Coronary artery (tissue), 2 donors: ENCODE data around the gene TBC1D1.

Experiments used
- DNase-seq: peaks from one replicate; pipeline ENCODE4 v3.0.0-alpha.2; 2017; ENCODE audit warnings: low spot score
- H3K27ac ChIP-seq, 2 donors: fragments of 200-600 bp; sonication (generic); one replicate each; pipeline ENCODE4 v1.5.1; 2016 to 2019
- H3K4me3 ChIP-seq: fragments of 200-600 bp; sonication (generic); 2 replicates; pipeline ENCODE4 v1.5.1; 2016; ENCODE audit warnings: mild to moderate bottlenecking, moderate library complexity
- TF ChIP-seq, protein P1 (sequence below): fragments of 200-600 bp; sonication (generic); IDR thresholded peaks from one replicate; pipeline ENCODE4 v1.5.1; 2019; ENCODE audit warnings: antibody characterized with exemption

The TBC1D1 gene

DNA sequence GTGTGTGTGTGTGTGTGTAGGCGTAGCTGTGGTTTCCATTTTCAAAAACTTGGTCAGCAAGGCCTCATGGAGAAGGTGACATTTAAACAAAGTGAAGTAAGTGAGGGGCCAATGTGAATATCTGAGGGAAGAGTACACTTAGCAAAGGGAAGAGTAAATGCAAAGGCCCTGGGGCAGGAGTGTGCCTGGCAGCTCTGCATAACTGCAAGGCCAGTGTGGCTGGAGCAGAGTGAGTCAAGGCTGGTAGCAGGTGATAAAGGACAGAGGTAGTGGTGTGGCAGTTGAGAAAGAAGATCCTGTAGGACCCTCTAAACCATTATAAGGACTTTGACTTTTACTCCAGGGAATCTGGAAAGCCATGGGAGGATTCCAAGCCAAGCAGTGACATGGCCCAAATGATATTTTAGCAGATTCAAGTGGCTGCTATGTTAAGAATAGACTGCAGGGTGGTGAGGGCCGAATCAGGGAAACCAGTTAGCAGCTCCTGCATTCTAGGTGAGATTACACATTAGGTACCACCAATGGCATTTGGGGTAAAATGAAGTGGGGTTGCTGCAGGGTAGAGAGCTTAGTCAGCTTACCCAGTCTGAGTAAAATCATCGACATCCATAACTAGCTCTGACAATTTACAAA lies 5.9 kb upstream of the TBC1D1 start:
- no peak for DNase-seq
- TF ChIP-seq, protein P1, sequence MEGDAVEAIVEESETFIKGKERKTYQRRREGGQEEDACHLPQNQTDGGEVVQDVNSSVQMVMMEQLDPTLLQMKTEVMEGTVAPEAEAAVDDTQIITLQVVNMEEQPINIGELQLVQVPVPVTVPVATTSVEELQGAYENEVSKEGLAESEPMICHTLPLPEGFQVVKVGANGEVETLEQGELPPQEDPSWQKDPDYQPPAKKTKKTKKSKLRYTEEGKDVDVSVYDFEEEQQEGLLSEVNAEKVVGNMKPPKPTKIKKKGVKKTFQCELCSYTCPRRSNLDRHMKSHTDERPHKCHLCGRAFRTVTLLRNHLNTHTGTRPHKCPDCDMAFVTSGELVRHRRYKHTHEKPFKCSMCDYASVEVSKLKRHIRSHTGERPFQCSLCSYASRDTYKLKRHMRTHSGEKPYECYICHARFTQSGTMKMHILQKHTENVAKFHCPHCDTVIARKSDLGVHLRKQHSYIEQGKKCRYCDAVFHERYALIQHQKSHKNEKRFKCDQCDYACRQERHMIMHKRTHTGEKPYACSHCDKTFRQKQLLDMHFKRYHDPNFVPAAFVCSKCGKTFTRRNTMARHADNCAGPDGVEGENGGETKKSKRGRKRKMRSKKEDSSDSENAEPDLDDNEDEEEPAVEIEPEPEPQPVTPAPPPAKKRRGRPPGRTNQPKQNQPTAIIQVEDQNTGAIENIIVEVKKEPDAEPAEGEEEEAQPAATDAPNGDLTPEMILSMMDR, result no peak
- Histone ChIP-seq H3K4me3 (peak overlapping the region; percentile 21), H3K27ac (peak overlapping the region; percentile 81 to 88)

DNA sequence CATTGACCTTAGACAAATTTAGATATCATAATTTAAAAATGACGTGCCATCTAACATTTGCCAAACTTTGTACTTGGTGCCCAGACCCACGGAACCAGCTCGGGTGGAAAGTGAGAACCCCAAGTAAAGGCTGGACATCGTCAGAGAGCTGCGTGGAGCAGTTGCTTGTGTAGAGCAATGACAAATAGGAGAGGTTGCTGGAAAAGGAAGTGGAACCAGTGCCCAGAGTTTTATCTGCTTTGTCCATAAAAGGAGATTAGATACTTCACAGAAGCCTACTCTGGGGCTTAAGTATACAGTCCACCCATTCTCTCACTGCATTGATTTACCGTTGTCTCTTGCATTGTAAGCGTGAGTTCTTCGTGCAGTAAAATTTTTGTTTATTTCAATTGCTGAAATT lies 5.4 kb upstream of the TBC1D1 start:
- DNase-seq, result no peak
- TF ChIP-seq, protein P1, result no peak
- peak overlapping the region; percentile 81 to 88 for H3K27ac ChIP-seq
- peak overlapping the region; percentile 21 for H3K4me3 ChIP-seq

DNA sequence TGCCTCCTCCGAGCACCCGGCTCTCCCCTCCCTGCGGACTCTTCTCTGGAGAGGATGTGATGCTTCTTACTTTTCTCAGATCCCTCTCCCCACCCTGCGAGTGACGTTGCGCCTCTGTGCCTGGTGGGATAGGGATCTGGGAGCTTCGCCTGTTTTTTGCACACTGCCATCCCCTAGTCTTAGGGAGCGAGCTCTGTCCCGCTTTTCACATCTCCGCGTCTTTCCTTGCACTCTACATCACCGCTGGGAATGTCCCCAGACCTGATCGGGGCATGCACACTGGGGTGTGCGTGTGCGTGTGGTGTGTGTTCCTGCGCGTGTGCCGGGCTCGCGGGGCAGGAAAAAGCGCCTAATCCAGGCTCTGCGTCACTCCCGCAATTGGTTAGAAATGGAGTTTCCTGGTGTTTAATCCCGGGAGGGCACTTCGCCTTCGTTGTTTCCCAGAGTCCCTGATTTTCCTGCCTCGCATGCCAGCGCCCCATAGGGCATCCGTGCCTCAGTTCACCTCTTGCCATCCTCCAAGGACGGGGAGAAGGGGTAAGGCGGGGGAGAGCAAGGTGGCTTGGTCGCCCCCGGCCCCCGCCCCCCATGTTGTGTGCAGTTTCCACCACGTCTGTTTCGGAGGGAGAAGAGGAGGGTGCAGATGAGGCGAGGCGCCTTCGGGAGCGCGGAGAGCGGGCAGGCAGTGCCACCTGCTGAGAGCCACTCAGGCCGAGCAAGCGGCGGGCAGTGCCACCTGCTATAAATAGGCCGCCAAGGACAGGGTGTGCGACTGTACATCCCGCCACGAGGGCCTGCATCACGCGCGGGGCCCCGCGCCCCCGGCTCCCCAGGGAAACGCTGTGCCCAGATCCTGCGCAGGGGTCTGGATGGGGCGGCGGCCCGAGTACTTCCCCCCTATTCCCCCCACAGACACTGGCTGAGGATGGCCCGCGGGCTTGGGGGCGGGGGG lies 759 bp upstream of the TBC1D1 start:
- peak overlapping the region; percentile 98 to 99 for H3K27ac ChIP-seq
- TF ChIP-seq, protein P1, result peak; percentile 37
- peak; percentile 90 for DNase-seq
- peak overlapping the region; percentile 96 for H3K4me3 ChIP-seq

DNA sequence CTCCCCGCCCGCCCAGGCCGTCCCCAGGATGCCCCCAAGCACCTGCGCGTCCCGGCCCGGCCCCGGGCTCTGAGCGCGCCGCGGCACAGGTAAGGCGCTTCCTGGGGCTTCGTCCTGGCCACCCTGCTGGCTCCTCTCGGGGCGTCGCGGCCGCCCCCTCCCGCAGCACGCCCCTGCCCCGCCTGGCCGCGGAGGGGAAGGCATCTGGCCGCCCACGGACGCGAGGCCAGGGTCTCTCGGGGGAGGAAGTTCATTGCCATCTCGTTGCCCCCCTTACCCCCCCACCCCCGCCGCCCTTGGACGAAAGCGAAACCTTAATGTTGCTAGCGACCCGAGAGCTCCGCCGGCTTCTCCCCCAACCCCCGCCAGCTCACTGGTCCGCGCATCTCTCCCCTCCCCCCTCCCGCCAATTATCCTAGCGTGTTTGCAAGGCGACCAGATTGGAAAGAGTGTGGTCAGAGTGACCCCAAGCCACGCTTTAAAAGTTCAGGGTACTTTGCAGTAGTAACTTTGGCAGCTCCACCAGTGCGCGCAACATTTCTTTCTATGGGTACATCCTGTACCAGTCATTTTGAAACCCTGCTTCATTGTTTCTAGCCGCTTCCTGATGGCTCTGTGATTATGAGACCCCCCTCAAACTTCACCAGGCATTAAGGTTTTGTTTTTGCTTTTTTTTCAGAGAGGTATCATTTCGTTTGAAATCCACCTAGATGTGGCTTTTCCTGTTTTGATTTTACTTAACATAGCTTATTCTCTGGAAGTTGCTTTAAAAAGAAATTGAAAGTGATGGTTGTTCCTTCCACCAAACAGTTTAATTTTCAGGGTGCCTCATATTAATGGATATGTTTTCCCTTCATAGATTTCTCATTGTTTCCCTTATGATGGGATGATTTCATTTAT lies 626 bp downstream of the TBC1D1 start:
- Histone ChIP-seq H3K27ac (peak overlapping the region; percentile 98 to 99), H3K4me3 (peak overlapping the region; percentile 96)
- TF ChIP-seq, protein P1, result no peak
- peak; percentile 78 for DNase-seq

DNA sequence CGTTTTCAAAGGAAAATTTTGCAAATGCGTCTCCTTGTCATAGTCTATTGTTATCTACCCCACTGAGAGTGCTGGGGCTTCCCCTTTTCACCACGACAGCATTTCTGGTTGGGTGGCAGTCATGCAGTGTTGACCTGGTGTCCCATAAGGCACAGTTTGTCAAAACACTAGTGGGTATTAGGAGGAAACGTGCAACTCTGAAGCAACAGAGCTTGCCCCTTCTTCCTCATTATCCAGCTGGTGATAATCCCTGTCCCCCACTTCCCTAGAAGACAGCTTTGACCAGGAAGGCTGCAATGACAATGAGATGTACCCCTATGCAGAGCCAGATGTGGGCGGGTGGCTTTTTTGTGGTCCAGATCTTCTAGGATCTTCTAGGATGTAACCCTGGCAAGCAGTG lies 1.8 kb downstream of the TBC1D1 start:
- Histone ChIP-seq H3K27ac (peak overlapping the region; percentile 98 to 99), H3K4me3 (peak overlapping the region; percentile 96)
- DNase-seq, result no peak
- TF ChIP-seq, protein P1, result no peak

DNA sequence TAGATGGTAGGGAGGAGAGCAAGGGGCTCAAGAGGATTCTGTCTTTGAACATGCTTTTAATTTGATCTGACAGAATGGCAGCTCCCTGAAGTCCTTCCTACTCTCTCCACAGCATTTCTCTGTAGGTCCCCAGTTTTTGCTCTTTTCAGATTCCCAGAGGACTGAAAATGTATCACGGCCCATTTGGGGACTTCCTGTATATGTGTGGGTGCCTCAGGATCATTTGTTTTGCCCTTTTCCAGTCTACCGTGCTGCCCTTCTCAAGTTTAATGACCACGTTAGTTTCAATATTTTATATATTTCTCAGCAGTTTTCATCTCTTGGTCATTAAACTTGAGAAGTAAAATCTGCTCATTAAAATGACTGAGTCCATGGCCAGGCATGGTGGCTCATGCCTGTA lies 2.3 kb downstream of the TBC1D1 start:
- TF ChIP-seq, protein P1, result no peak
- Histone ChIP-seq H3K27ac (peak overlapping the region; percentile 98 to 99), H3K4me3 (peak overlapping the region; percentile 96)
- DNase-seq, result no peak
